HEK293 (cell line): Measurements from ENCODE around the gene SNHG17.
A peak's percentile ranks its signal among the peaks of the same experiment; 100 is the strongest.

Experiments used
- CTCF ChIA-PET: fragments of 350-600 bp; formaldehyde crosslinking; extraction: SDS; loops from one replicate; lab custom pipeline; 2021; ENCODE audit warnings: antibody characterized with exemption; lab: Yijun Ruan, JAX
- POLR2A ChIA-PET: fragments of 300-600 bp; formaldehyde crosslinking; extraction: SDS; loops from one replicate; lab custom pipeline; 2020; ENCODE audit warnings: antibody characterized with exemption, inconsistent platforms; lab: Yijun Ruan, JAX
- H3K27ac ChIP-seq: fragments of 200-500 bp; sonication (Bioruptor generic); 2 replicates; pipeline ENCODE4 v1.5.1; 2014; ENCODE audit warnings: low read depth, low read length, control low read depth, inconsistent platforms; ENCODE audit errors: extremely low read depth
- H3K36me3 ChIP-seq, 2 experiments: fragments of 200-500 bp in 1 of 2; sonication (Bioruptor generic) in 1 of 2; 1 replicate in 1 of 2; 2 replicates in 1 of 2; pipeline ENCODE4 v1.5.1; 2014 to 2017; ENCODE audit warnings: inconsistent platforms in 2 of 2, low read length in 2 of 2; ENCODE audit not compliant: control insufficient read depth in 2 of 2, insufficient read depth in 1 of 2
- H3K4me1 ChIP-seq: fragments of 200-500 bp; sonication (Bioruptor generic); 2 replicates; pipeline ENCODE4 v1.5.1; 2014; ENCODE audit warnings: mild to moderate bottlenecking, low read length, inconsistent platforms; ENCODE audit not compliant: control insufficient read depth, insufficient read depth
- H3K4me3 ChIP-seq: 2 replicates; pipeline ENCODE4 v1.5.1; 2011; ENCODE audit warnings: low read depth, mild to moderate bottlenecking, control low read depth, low read length, moderate library complexity
- H3K9me3 ChIP-seq: fragments of 200-500 bp; sonication (Bioruptor generic); 2 replicates; pipeline ENCODE4 v1.5.1; 2014; ENCODE audit warnings: low read depth, low read length, inconsistent platforms; ENCODE audit not compliant: control insufficient read depth, insufficient read depth
- BCL11B ChIP-seq: fragments of 450-650 bp; formaldehyde crosslinking; IDR thresholded peaks from 2 replicates; pipeline ENCODE4 v1.5.1; 2016; ENCODE audit warnings: low read depth, missing biosample characterization, missing genetic modification characterization
- EGR2 ChIP-seq: fragments of 450-650 bp; formaldehyde crosslinking; IDR thresholded peaks from 2 replicates; pipeline ENCODE4 v1.5.1; 2016; ENCODE audit warnings: low read depth, missing biosample characterization, missing genetic modification characterization
- GLI4 ChIP-seq: fragments of 450-650 bp; formaldehyde crosslinking; IDR thresholded peaks from 2 replicates; pipeline ENCODE4 v1.5.1; 2016; ENCODE audit warnings: missing biosample characterization, missing genetic modification characterization
- HOXC10 ChIP-seq: sonication (generic); formaldehyde crosslinking; IDR thresholded peaks from 2 replicates; pipeline ENCODE4 v1.8.1; 2023; ENCODE audit warnings: mild to moderate bottlenecking, missing genetic modification reagents
- KLF17 ChIP-seq: fragments of 450-650 bp; formaldehyde crosslinking; IDR thresholded peaks from 2 replicates; pipeline ENCODE4 v1.5.1; 2016; ENCODE audit warnings: missing biosample characterization, missing genetic modification characterization
- SP3 ChIP-seq: fragments of 450-650 bp; formaldehyde crosslinking; IDR thresholded peaks from 2 replicates; pipeline ENCODE4 v1.5.1; 2016; ENCODE audit warnings: missing biosample characterization, missing genetic modification characterization
- SP7 ChIP-seq: fragments of 450-650 bp; formaldehyde crosslinking; IDR thresholded peaks from 2 replicates; pipeline ENCODE4 v1.5.1; 2016; ENCODE audit warnings: missing biosample characterization, missing genetic modification characterization
- ZFHX2 ChIP-seq: fragments of 450-650 bp; formaldehyde crosslinking; conservative IDR thresholded peaks from 2 replicates; pipeline ENCODE4 v1.5.1; 2016; ENCODE audit warnings: missing biosample characterization, missing genetic modification characterization
- ZNF155 ChIP-seq: fragments of 450-650 bp; formaldehyde crosslinking; IDR thresholded peaks from 2 replicates; pipeline ENCODE4 v1.5.1; 2016; ENCODE audit warnings: missing biosample characterization, missing genetic modification characterization
- ZNF16 ChIP-seq: fragments of 450-650 bp; formaldehyde crosslinking; IDR thresholded peaks from 2 replicates; pipeline ENCODE4 v1.5.1; 2016; ENCODE audit warnings: low read depth, missing biosample characterization, missing genetic modification characterization
- ZNF184 ChIP-seq: fragments of 450-650 bp; IDR thresholded peaks from 2 replicates; pipeline ENCODE4 v1.5.1; 2018; ENCODE audit warnings: missing biosample characterization, mild to moderate bottlenecking, missing genetic modification characterization
- ZNF24 ChIP-seq: fragments of 450-650 bp; formaldehyde crosslinking; IDR thresholded peaks from 2 replicates; pipeline ENCODE4 v1.5.1; 2016; ENCODE audit warnings: missing biosample characterization, missing genetic modification characterization
- ZNF266 ChIP-seq: fragments of 450-650 bp; formaldehyde crosslinking; IDR thresholded peaks from 2 replicates; pipeline ENCODE4 v1.5.1; 2016; ENCODE audit warnings: missing biosample characterization, missing genetic modification characterization, low read depth
- ZNF335 ChIP-seq: fragments of 450-650 bp; formaldehyde crosslinking; conservative IDR thresholded peaks from 2 replicates; pipeline ENCODE4 v1.5.1; 2016; ENCODE audit warnings: missing biosample characterization, missing genetic modification characterization
- ZNF341 ChIP-seq: fragments of 450-650 bp; formaldehyde crosslinking; IDR thresholded peaks from 2 replicates; pipeline ENCODE4; 2016; ENCODE audit warnings: low read depth, missing biosample characterization, missing genetic modification characterization
- ZNF350 ChIP-seq: fragments of 450-650 bp; formaldehyde crosslinking; IDR thresholded peaks from 2 replicates; pipeline ENCODE4 v1.5.0; 2017; ENCODE audit warnings: missing biosample characterization, mild to moderate bottlenecking, missing genetic modification characterization
- ZNF366 ChIP-seq: fragments of 450-650 bp; formaldehyde crosslinking; conservative IDR thresholded peaks from 2 replicates; pipeline ENCODE4 v1.5.1; 2016; ENCODE audit warnings: missing biosample characterization, missing genetic modification characterization
- ZNF514 ChIP-seq: fragments of 450-650 bp; formaldehyde crosslinking; IDR thresholded peaks from 2 replicates; pipeline ENCODE4 v1.5.1; 2016; ENCODE audit warnings: missing biosample characterization, missing genetic modification characterization
- ZNF530 ChIP-seq: fragments of 450-650 bp; formaldehyde crosslinking; IDR thresholded peaks from 2 replicates; pipeline ENCODE4 v1.5.1; 2016; ENCODE audit warnings: low read depth, missing biosample characterization, missing genetic modification characterization
- ZNF549 ChIP-seq: fragments of 450-650 bp; IDR thresholded peaks from 2 replicates; pipeline ENCODE4 v1.5.1; 2018; ENCODE audit warnings: missing biosample characterization, missing genetic modification characterization, mild to moderate bottlenecking, inconsistent platforms, moderate library complexity
- ZNF629 ChIP-seq: fragments of 450-650 bp; formaldehyde crosslinking; IDR thresholded peaks from 2 replicates; pipeline ENCODE4 v1.5.1; 2017; ENCODE audit warnings: missing biosample characterization, missing genetic modification characterization
- ZNF658 ChIP-seq: fragments of 450-650 bp; formaldehyde crosslinking; IDR thresholded peaks from 2 replicates; pipeline ENCODE4; 2016; ENCODE audit warnings: missing biosample characterization, missing genetic modification characterization
- ZNF768 ChIP-seq: fragments of 450-650 bp; formaldehyde crosslinking; IDR thresholded peaks from 2 replicates; pipeline ENCODE4 v1.5.1; 2018; ENCODE audit warnings: missing biosample characterization, mild to moderate bottlenecking, missing genetic modification characterization
- ZNF785 ChIP-seq: fragments of 450-650 bp; formaldehyde crosslinking; IDR thresholded peaks from 2 replicates; pipeline ENCODE4 v1.5.1; 2016; ENCODE audit warnings: missing biosample characterization, missing genetic modification characterization
- ZNF843 ChIP-seq: fragments of 450-650 bp; formaldehyde crosslinking; IDR thresholded peaks from 2 replicates; pipeline ENCODE4 v1.5.1; 2016; ENCODE audit warnings: missing biosample characterization, missing genetic modification characterization
- TF ChIP-seq, protein P1 (sequence below): fragments of 450-650 bp; formaldehyde crosslinking; IDR thresholded peaks from 2 replicates; pipeline ENCODE4 v1.5.1; 2016; ENCODE audit warnings: missing biosample characterization, missing genetic modification characterization
- TF ChIP-seq, protein P2 (sequence below): fragments of 450-650 bp; formaldehyde crosslinking; IDR thresholded peaks from 2 replicates; pipeline ENCODE4 v1.5.1; 2016; ENCODE audit warnings: missing biosample characterization, missing genetic modification characterization

SNHG17 gene

DNA sequence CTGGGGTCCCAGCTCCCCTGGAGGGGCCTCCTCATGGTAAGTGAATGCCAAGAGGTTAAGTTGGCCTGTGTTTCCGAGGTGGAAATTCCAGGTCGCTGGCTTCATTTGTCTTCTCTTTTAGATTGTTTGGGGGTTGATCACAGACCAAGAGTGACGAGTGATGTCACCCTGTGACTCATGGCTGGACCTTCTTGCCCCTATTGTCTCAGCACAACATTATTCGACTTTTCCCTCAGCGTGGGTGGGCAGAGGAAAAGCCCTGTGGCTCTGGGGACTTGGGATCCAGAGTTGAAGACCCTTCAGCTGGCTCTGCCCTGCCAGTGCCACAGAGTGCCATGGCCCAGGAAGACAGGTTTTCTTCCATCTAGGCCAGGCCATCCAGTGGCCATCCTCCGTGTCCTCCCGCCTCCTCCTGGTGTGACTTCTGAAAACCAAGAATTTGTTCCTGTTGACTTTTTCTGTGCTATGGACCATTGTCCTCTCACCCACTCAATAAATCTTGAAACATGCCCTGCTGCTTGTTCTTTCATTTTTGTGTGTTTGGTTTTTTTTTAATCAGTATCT is 15.4 kb upstream of the SNHG17 start:
- TF ChIP-seq ZNF785 (tag by site-specific recombination) (no peak), SP3 (tag by site-specific recombination) (0 out of 2 replicates have a peak, but pooled peaks have one; percentile 10), ZNF629 (tag by site-specific recombination) (peak; percentile 69), ZNF266 (no peak), ZNF350 (tag by site-specific recombination) (no peak), SP7 (tag by site-specific recombination) (peak; percentile 38), ZNF658 (no peak), ZNF366 (tag by site-specific recombination) (peak; percentile 45; the same call in 1 of the 2 replicates), ZFHX2 (peak; percentile 58), ZNF184 (tag by site-specific recombination) (peak; percentile 96), BCL11B (tag by site-specific recombination) (no peak), ZNF24 (tag by site-specific recombination) (no peak), ZNF335 (tag by site-specific recombination) (peak; percentile 71), EGR2 (tag by site-specific recombination) (0 out of 2 replicates have a peak, but pooled peaks have one; percentile 8)
- TF ChIP-seq, protein P1, sequence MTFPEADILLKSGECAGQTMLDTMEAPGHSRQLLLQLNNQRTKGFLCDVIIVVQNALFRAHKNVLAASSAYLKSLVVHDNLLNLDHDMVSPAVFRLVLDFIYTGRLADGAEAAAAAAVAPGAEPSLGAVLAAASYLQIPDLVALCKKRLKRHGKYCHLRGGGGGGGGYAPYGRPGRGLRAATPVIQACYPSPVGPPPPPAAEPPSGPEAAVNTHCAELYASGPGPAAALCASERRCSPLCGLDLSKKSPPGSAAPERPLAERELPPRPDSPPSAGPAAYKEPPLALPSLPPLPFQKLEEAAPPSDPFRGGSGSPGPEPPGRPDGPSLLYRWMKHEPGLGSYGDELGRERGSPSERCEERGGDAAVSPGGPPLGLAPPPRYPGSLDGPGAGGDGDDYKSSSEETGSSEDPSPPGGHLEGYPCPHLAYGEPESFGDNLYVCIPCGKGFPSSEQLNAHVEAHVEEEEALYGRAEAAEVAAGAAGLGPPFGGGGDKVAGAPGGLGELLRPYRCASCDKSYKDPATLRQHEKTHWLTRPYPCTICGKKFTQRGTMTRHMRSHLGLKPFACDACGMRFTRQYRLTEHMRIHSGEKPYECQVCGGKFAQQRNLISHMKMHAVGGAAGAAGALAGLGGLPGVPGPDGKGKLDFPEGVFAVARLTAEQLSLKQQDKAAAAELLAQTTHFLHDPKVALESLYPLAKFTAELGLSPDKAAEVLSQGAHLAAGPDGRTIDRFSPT: peak; percentile 70
- CTCF ChIA-PET: interaction anchor here (0.6 to 0.8 kb wide), 2 partner anchors 22 to 594 kb away, joined by 3 read pairs; partner anchors contain the start of gene RALGAPB
- Histone ChIP-seq H3K4me3 (no peak overlapping the region), H3K36me3 (peaks cover 0 to 36% of the 10 kb centered on the region in 2 experiments; a peak in 1 of 3 replicates), H3K4me1 (peaks cover 3% of the 10 kb centered on the region), H3K9me3 (no peaks in the 10 kb centered on the region), H3K27ac (no peak overlapping the region)
- POLR2A ChIA-PET: no interaction called here

DNA sequence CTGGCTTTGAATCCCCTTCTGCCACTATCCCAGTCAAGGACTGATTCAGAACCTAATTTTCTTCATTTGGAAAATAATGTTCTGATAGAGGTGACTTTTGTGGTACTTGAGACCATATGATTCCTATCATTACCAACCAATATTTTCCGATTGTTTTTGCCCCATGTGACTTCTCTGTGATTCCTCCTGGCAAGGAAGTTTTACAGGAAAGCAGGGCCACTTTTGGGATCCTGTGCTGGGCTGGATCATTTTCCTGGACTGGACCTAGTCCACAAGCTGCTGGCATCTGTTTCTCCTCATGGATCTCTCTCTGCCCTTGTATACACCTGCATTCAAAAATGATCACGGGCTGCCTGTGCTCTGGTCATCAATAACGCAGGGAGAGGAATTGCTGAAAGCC is 13.9 kb upstream of the SNHG17 start:
- H3K36me3 ChIP-seq: peaks cover 0 to 36% of the 10 kb centered on the region in 2 experiments; a peak in 1 of 3 replicates
- ChIA-PET CTCF (interaction anchor here (0.5 to 4.0 kb wide), 2 partner anchors 24 to 103 kb away, joined by 3 to 44 read pairs; partner anchors contain the start of genes LBP and RALGAPB), POLR2A (interaction anchor here (3.1 kb wide), 1 partner anchor 24 kb away, joined by 44 read pairs; the partner anchor contains the start of gene RALGAPB)
- peaks cover 3% of the 10 kb centered on the region for H3K4me1 ChIP-seq
- no peaks in the 10 kb centered on the region for H3K9me3 ChIP-seq
- no peak overlapping the region for H3K4me3 ChIP-seq
- no peak overlapping the region for H3K27ac ChIP-seq
- TF ChIP-seq KLF17 (tag by site-specific recombination) (no peak), ZNF341 (tag by site-specific recombination) (no peak), ZNF768 (tag by site-specific recombination) (no peak), ZNF530 (no peak), ZNF549 (tag by site-specific recombination) (no peak), ZNF16 (tag by site-specific recombination) (no peak), ZNF514 (tag by site-specific recombination) (no peak), ZNF843 (tag by site-specific recombination) (no peak), HOXC10 (CRISPR knock-in tag) (no peak), GLI4 (tag by site-specific recombination) (no peak), ZNF155 (no peak)
- TF ChIP-seq, protein P2, sequence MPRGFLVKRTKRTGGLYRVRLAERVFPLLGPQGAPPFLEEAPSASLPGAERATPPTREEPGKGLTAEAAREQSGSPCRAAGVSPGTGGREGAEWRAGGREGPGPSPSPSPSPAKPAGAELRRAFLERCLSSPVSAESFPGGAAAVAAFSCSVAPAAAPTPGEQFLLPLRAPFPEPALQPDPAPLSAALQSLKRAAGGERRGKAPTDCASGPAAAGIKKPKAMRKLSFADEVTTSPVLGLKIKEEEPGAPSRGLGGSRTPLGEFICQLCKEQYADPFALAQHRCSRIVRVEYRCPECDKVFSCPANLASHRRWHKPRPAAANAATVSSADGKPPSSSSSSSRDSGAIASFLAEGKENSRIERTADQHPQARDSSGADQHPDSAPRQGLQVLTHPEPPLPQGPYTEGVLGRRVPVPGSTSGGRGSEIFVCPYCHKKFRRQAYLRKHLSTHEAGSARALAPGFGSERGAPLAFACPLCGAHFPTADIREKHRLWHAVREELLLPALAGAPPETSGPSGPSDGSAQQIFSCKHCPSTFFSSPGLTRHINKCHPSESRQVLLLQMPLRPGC (tag by site-specific recombination): no peak
